GM18505 (cell line): ENCODE measurements around the gene NT5C3B.

Source experiments
- ATAC-seq: cut with Tn5 transposase; IDR thresholded peaks from one replicate; pipeline ENCODE4 v1.9.1; 2021; ENCODE audit not compliant: unreplicated experiment
- POLR2A ChIP-seq: IDR thresholded peaks from 4 replicates; pipeline ENCODE4 v1.6.1; 2011; ENCODE audit warnings: borderline replicate concordance; ENCODE audit not compliant: insufficient read depth, insufficient read length; ENCODE audit errors: extremely low read depth

Gene NT5C3B

DNA sequence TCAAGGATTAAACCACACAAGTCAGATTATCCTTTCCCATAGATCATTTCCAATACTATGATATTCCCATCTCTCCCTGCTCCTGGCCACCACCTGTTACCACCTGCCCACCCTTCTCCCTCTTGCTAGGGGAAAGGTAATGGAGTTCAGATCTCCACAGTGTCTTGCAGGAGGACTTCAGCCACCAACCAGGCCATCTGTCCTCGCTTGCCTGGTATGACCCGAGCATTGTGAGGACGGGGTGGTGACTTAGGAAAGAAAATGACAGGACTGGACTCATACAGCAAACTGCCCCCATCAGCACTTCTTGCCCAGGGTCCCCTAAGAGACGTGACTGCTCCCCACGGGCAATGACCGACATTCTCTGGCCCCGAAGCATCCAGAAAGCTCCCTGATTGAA lies 12.5 kb downstream of the NT5C3B start:
- TF ChIP-seq POLR2A = no peak

GRCh38 chr17:41823141-41823524 lies 12.9 kb downstream of the NT5C3B start:
- no peak for TF ChIP-seq POLR2A
- ATAC-seq = no peak

More for the DNA sequence above, 12.5 kb downstream of the NT5C3B start:
- no peak for ATAC-seq

- no peak for ATAC-seq
- no peak for TF ChIP-seq POLR2A
Measured at GRCh38 chr17:41822216-41823140, 13.6 kb downstream of the NT5C3B start.

DNA sequence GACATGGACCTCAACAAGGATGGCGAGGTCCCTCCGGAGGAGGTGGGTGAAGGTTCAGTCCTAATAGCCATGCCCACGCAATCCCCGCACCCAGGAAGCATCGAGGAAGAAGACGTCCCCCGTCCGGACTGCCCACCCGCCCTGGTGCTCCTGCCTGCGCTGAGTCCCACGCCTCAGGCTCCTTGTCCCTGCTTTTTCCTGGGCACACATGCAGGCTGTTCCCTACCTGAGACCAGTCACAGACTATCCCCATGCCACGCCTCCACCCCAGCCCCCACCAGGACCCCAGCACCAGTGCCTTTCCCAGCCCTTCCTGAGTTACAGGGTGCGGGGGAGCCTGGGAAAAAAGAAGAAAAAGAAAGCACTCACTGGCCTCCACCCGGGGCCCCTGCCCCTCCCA lies 14.3 kb downstream of the NT5C3B start:
- TF ChIP-seq POLR2A = no peak
- no peak for ATAC-seq

DNA sequence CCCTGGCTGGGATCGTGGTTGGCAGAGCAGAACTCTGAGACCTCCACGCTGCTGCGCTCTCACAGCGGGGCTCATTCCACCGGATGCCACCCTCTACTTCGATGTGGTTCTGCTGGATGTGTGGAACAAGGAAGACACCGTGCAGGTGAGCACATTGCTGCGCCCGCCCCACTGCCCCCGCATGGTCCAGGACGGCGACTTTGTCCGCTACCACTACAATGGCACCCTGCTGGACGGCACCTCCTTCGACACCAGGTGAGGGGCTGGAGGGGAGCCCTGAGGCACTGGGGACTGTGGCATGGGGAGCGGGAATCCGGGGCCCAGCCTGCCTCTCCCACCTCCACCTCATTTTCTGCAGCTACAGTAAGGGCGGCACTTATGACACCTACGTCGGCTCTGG lies 18.0 kb downstream of the NT5C3B start:
- no peak for TF ChIP-seq POLR2A
- ATAC-seq = no peak

- TF ChIP-seq POLR2A = no peak
- ATAC-seq = no peak
Measured at GRCh38 chr17:41816637-41817320, 19.3 kb downstream of the NT5C3B start.

- no peak for TF ChIP-seq POLR2A
- ATAC-seq = no peak
Measured at GRCh38 chr17:41814195-41814594, 21.8 kb downstream of the NT5C3B start.

GRCh38 chr17:41813699-41814124 lies 22.3 kb downstream of the NT5C3B start:
- TF ChIP-seq POLR2A = no peak
- no peak for ATAC-seq

DNA sequence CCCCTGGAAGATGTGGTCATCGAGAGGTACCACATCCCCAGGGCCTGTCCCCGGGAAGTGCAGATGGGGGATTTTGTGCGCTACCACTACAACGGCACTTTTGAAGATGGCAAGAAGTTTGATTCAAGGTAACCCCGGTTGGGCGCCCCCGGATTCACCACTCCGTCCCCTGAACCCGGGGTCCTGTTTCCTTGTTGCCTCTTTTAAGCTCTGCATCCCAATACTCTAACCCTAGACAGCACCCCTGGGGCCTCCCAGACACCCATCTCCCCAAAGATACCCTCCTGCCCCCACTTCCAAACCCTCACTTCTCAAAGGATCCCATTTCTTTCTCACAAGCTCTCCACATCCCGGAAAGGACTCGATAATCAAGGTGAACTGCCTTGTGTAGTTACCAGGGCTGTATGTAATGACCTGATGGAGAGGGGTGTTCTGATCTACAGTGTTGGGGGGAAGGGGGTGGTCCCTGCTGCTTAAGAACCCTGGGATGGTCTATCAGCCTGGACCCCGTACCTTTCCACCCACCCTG lies 22.8 kb downstream of the NT5C3B start:
- no peak for TF ChIP-seq POLR2A
- ATAC-seq = no peak

DNA sequence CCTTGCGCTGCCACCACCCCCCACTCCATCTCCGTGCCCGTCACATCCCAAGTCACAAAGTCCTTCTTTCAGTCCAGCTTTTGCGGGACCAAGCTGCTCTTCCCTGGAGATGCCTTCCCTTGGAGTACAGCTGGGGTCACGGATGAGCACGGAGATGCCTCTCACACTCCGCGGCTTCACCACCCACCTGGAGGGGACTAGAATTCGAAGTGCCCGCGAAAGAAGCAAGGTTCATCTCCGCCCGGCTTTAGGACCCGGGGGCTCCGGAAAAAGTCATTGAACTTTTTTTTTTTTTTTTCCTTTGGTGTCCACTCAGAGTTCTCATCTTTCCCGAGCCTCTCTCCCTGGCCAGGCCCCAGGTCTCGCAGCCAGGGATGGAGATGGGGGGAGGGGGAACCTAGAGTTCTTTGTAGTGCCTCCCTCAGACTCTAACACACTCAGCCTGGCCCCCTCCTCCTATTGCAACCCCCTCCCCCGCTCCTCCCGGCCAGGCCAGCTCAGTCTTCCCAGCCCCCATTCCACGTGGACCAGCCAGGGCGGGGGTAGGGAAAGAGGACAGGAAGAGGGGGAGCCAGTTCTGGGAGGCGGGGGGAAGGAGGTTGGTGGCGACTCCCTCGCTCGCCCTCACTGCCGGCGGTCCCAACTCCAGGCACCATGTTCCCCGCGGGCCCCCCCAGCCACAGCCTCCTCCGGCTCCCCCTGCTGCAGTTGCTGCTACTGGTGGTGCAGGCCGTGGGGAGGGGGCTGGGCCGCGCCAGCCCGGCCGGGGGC lies 23.5 kb downstream of the NT5C3B start, which contains the start of gene FKBP10:
TSS of gene FKBP10 (plus strand) at position 624 of the 771 bp plus-strand sequence. CDS start at position 655, 31 bp downstream.
- ATAC-seq = no peak
- no peak for TF ChIP-seq POLR2A

- no peak for ATAC-seq
- no peak for TF ChIP-seq POLR2A
Measured at GRCh38 chr17:41811549-41812380, 24.3 kb downstream of the NT5C3B start, which contains the start of gene P3H4. Gene P3H4 (minus strand): TSS chr17:41811949. CDS start chr17:41811915, 34 bp downstream.

- no peak for ATAC-seq
- TF ChIP-seq POLR2A = no peak
Measured at GRCh38 chr17:41810659-41811548, 25.1 kb downstream of the NT5C3B start.
